ENCODE results near the gene TBC1D2. TPM values are rescaled to one million over a fixed set of nuclear protein-coding genes. Genes with fewer than 3 reads are reported as not detected.

TBC1D2 gene
- total and polyA plus RNA-seq, 4 donors: 2.8 to 5.1 (median 3.7) TPM

- H3K4me3 ChIP-seq (ENCODE audit: low read depth in 1 of 3, low read length in 3 of 3): peak within 1 kb of the TSS; percentile 70 to 80 (median 72)
- no peaks in the 10 kb centered on the region for H3K9me3 ChIP-seq (ENCODE audit: control insufficient read depth in 4 of 4, low read length in 3 of 4)
- WGBS: 1% methylated on average over 95 of the region's 95 CpGs
- peak; percentile 71 for DNase-seq (ENCODE audit: low spot score)
- peak within 1 kb of the TSS; percentile 80 to 81 for H3K27ac ChIP-seq (ENCODE audit: low read depth in 1 of 2, low read length in 2 of 2)
- peak within 1 kb of the TSS in 1 of 2 donors; percentile 43 for H3K9ac ChIP-seq (ENCODE audit: low read depth in 1 of 2, low read length in 2 of 2)
- H3K36me3 ChIP-seq (ENCODE audit: control insufficient read depth in 4 of 4, insufficient read depth in 3 of 4, low read depth in 1 of 4, low read length in 3 of 4): no peaks in the 10 kb centered on the region
- no peak for TF ChIP-seq ATF3 (IDR thresholded peaks at IDR 0.05)
- TF ChIP-seq HNF4G (IDR thresholded peaks at IDR 0.05): peak; percentile 8
- TF ChIP-seq YY1 (IDR thresholded peaks at IDR 0.05): peak; percentile 38
- TF ChIP-seq SP1 (IDR thresholded peaks at IDR 0.05): peak; percentile 9
- no peak for TF ChIP-seq NR2F2 (IDR thresholded peaks at IDR 0.05)
- peak; percentile 59 to 67 for TF ChIP-seq RAD21 (IDR thresholded peaks at IDR 0.05)
- TF ChIP-seq CTCF (IDR thresholded peaks at IDR 0.05; ENCODE audit: low read depth, low read length, missing input control): peak; percentile 23
- peak in 1 of 2 donors; percentile 39 for TF ChIP-seq HNF4A (conservative IDR thresholded peaks at IDR 0.05)
- peaks cover 0 to 22% (median 7%) of the 10 kb centered on the region in 4 donors for H3K4me1 ChIP-seq (ENCODE audit: control insufficient read depth in 4 of 4, insufficient read depth in 4 of 4, low read length in 3 of 4)
- H3K27me3 ChIP-seq (ENCODE audit: control insufficient read depth in 4 of 4, insufficient read depth in 4 of 4, low read length in 3 of 4): no peaks in the 10 kb centered on the region
These were observed 62.7 kb downstream of the TBC1D2 start, which contains the start of gene CORO2A for GRCh38 chr9:98192503-98193335. TSS of gene CORO2A (minus strand) at chr9:98192637. CDS start at chr9:98157660, 34,977 bp downstream.

- Histone ChIP-seq H3K36me3 (ENCODE audit: control insufficient read depth in 4 of 4, insufficient read depth in 3 of 4, low read depth in 1 of 4, low read length in 3 of 4) (no peaks in the 10 kb centered on the region), H3K4me1 (ENCODE audit: control insufficient read depth in 4 of 4, insufficient read depth in 4 of 4, low read length in 3 of 4) (peaks cover 0 to 22% (median 7%) of the 10 kb centered on the region in 4 donors), H3K4me3 (ENCODE audit: low read depth in 1 of 3, low read length in 3 of 3) (peak overlapping the region; percentile 53 to 72 (median 55)), H3K9ac (ENCODE audit: low read depth in 1 of 2, low read length in 2 of 2) (peak overlapping the region in 1 of 2 donors; percentile 39), H3K27ac (ENCODE audit: low read depth in 1 of 2, low read length in 2 of 2) (no peak overlapping the region), H3K27me3 (ENCODE audit: control insufficient read depth in 4 of 4, insufficient read depth in 4 of 4, low read length in 3 of 4) (no peaks in the 10 kb centered on the region), H3K9me3 (ENCODE audit: control insufficient read depth in 4 of 4, low read length in 3 of 4) (no peaks in the 10 kb centered on the region)
- TF ChIP-seq MAX (IDR thresholded peaks at IDR 0.05) (no peak), RXRA (IDR thresholded peaks at IDR 0.05) (no peak), JUND (IDR thresholded peaks at IDR 0.05) (no peak), CTCF (IDR thresholded peaks at IDR 0.05; ENCODE audit: low read depth, low read length, missing input control) (no peak)
- DNase-seq (ENCODE audit: low spot score): no peak
- 13% methylated on average over 47 of the region's 47 CpGs for WGBS
These were observed 63.6 kb downstream of the TBC1D2 start for GRCh38 chr9:98191671-98192502.

Measured in liver (tissue), 9 donors.